HAP-1 (cell line): Measurements from ENCODE around the gene TSC22D1.
"Not testable (repeated sequence)": the region's sequence is repeated elsewhere in the genome, so short reads cannot be mapped to it uniquely, and the experiment has no call there.

ENCODE experiments used
- DNase-seq, 2 experiments: peaks; one replicate each; pipeline ENCODE4 v3.0.0-alpha.2; 2016 to 2020; ENCODE audit warnings: low spot score in 2 of 2
- H3K27me3 ChIP-seq: fragments of 250-450 bp; sonication (Bioruptor Pico); 2 replicates; pipeline ENCODE4 v1.5.1; 2020; ENCODE audit warnings: low read depth, mild to moderate bottlenecking, moderate library complexity
- H3K36me3 ChIP-seq: fragments of 250-450 bp; sonication (Bioruptor Pico); replicated peaks from 2 replicates; pipeline ENCODE4 v1.5.1; 2020; ENCODE audit warnings: mild to moderate bottlenecking
- H3K4me1 ChIP-seq: fragments of 250-450 bp; sonication (Bioruptor Pico); 2 replicates; pipeline ENCODE4 v1.5.1; 2020; ENCODE audit warnings: mild to moderate bottlenecking
- H3K4me3 ChIP-seq: fragments of 250-450 bp; sonication (Bioruptor Pico); 2 replicates; pipeline ENCODE4 v1.5.1; 2020; ENCODE audit warnings: mild to moderate bottlenecking, moderate library complexity
- H3K9me3 ChIP-seq: fragments of 250-450 bp; sonication (Bioruptor Pico); 2 replicates; pipeline ENCODE4 v1.5.1; 2020; ENCODE audit warnings: mild to moderate bottlenecking, moderate library complexity
- in situ Hi-C: fragments of 300-500 bp; cut with MboI; formaldehyde crosslinking; loops from 3 replicates; pipeline ENCODE4 v1.14.3; 2020; ENCODE audit warnings: low sequenced_read_pairs, inconsistent platforms, mixed read lengths

The TSC22D1 gene

DNA sequence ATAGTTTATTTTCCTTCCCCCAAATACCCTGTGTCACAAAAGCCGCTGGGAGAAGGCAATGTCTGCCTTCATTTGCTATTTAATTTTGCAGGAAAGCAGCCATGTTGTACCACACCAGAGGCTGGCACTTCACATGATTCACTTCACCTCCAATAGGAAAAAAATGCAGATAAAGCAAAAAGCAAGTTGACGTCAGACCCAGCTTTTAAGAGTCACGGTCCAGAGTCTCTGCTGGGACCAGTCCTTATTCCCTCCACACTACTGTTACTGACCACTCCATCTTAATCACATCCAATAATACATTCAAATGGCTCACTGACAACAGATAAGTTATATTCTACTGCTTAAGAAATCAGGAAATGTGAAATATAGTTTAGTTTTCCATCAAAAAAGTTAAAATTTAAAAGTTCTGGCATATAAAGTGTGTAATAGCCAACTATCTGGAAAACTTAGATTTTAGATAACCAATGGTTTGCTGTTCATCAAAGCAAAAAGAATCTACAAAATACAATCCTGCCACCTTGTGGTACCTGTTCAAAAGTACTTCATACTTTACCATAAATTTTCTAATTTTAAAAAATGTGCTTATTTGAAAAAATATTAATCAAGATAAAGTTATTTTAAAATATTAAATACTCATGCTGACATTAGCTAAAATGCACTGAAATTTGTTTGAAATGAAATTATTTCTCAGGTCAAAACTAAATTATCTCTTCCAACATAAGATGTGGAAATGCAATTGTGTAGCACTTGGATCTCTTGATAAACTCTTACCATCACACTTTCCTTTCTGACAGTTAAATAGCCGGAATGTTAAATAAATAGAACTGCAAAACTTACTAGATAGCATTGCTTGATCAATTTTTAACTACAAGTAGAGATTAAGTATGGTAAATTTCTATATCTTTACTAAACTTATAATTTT lies 105.2 kb downstream of the TSC22D1 start:
- DNase-seq = peak in 1 of 2 experiments; percentile 34
- Histone ChIP-seq H3K27me3 (no peaks in the 10 kb centered on the region), H3K9me3 (no peaks in the 10 kb centered on the region), H3K4me3 (no peak overlapping the region), H3K36me3 (no peaks in the 10 kb centered on the region), H3K4me1 (peaks cover 12% of the 10 kb centered on the region)
- in situ Hi-C loops = no loop called here

GRCh38 chr13:44468874-44469273 lies 107.3 kb downstream of the TSC22D1 start:
- H3K4me1 ChIP-seq = peaks cover 7% of the 10 kb centered on the region
- H3K36me3 ChIP-seq = no peaks in the 10 kb centered on the region
- no peak overlapping the region for H3K4me3 ChIP-seq
- no peaks in the 10 kb centered on the region for H3K27me3 ChIP-seq
- DNase-seq = no peak
- in situ Hi-C loops = no loop called here
- no peaks in the 10 kb centered on the region for H3K9me3 ChIP-seq

GRCh38 chr13:44465318-44465717 lies 110.8 kb downstream of the TSC22D1 start:
- H3K27me3 ChIP-seq = no peaks in the 10 kb centered on the region
- no peaks in the 10 kb centered on the region for H3K36me3 ChIP-seq
- in situ Hi-C loops = no loop called here
- H3K4me3 ChIP-seq = no peak overlapping the region
- no peaks in the 10 kb centered on the region for H3K9me3 ChIP-seq
- no peak for DNase-seq
- H3K4me1 ChIP-seq = peaks cover 21% of the 10 kb centered on the region; the same call in 1 of the 2 replicates

GRCh38 chr13:44464471-44464870 lies 111.7 kb downstream of the TSC22D1 start:
- Histone ChIP-seq H3K27me3 (no peaks in the 10 kb centered on the region), H3K4me3 (no peak overlapping the region), H3K9me3 (no peaks in the 10 kb centered on the region), H3K4me1 (peaks cover 21% of the 10 kb centered on the region; the same call in 1 of the 2 replicates), H3K36me3 (no peaks in the 10 kb centered on the region)
- DNase-seq = no peak
- in situ Hi-C loops = no loop called here

DNA sequence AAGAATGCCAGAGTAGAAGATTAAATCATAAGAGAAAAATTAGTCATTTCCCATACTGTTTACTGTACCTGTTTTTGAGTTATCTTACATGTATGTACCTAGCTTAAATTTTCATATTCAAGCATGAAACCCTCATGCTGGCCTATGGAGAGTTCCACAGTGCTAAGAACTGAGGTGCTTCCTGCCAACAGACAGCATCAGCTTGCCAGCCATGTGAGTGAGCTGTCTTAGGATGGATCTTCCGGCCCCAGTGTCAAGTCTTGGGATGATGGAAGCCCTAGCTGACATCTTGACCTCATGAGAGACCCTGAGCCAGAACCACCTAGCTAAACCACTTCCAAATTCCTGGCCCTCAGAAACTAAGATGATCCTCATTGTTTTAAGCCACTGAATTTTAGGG lies 112.4 kb downstream of the TSC22D1 start:
- H3K36me3 ChIP-seq = no peaks in the 10 kb centered on the region
- H3K4me3 ChIP-seq = no peak overlapping the region
- no peaks in the 10 kb centered on the region for H3K27me3 ChIP-seq
- in situ Hi-C loops = no loop called here
- H3K4me1 ChIP-seq = peaks cover 21% of the 10 kb centered on the region; the same call in 1 of the 2 replicates
- DNase-seq = no peak
- no peaks in the 10 kb centered on the region for H3K9me3 ChIP-seq

DNA sequence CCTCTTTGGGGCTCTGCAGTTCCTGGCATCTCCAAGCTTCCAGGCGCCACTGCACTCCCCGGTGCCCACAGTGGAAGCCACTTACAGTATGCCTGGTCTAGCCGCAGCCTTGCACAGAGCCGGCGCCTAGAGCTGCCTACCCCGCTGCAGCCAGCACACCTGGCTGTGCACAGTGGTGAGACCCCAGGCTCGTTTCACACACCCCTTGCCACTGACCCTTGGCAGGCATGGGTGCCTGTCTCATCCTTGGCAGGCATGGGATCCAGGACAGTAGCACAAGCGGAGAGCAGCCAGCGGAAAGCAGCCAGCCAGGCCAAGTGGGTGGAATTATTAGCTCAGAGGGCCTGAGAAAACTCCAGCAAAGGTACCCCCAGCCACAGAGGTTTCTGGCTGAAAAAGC lies 116.5 kb downstream of the TSC22D1 start:
- Histone ChIP-seq H3K4me3 (no peak overlapping the region), H3K36me3 (no peaks in the 10 kb centered on the region), H3K27me3 (no peaks in the 10 kb centered on the region), H3K4me1 (peaks cover 18% of the 10 kb centered on the region), H3K9me3 (no peaks in the 10 kb centered on the region)
- DNase-seq = no peak
- in situ Hi-C loops = no loop called here

DNA sequence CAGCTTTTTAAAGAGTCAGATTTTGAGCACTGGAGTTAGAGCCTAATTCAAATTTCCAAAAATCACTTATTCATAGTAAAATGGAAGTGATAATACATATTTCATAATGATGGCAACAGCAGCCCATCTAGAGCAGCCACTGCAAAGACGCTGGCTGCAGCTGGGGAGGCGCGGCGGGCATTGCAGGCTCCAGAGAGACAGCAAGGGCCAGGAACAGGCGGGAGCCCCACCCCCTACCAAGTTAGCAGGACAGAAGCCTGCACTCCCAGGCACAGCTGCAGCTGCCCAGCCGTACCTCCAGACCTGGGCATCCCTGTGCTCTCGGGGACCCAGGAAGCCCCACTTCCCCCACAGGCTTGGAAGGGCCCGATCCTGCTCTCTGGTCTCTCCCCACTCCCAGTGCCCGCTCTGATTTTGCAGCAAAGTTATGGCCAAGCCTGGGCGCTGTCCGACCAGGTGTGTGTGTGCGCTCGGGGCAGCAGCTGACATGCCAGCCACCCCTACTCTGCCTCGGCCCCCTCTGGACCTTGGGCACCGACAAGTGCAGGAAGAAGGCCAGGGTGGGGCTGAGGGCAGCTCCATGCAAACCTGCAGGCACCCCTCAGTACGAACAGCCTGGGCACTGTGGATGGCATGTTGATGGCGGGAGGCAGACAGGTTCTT lies 117.7 kb downstream of the TSC22D1 start:
- in situ Hi-C loops = no loop called here
- Histone ChIP-seq H3K27me3 (no peaks in the 10 kb centered on the region), H3K4me1 (peaks cover 16% of the 10 kb centered on the region), H3K36me3 (no peaks in the 10 kb centered on the region), H3K4me3 (no peak overlapping the region), H3K9me3 (no peaks in the 10 kb centered on the region)
- DNase-seq = no peak

DNA sequence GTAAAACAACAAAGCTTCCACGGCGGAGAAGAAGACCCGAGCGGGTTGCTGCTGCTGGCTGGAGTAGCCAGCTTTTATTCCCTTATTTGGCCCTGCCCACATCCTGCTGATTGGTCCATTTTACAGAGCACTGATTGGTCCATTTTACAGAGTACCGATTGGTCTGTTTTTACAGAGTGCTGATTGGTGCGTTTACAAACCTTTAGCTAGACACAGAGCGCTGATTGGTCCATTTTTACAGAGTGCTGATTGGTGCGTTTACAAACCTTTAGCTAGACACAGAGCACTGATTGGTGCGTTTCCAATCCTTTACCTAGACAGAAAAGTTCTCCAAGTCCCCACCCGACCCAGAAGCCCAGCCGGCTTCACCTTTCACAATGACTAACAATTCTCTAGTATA lies 119.9 kb downstream of the TSC22D1 start:
- H3K36me3 ChIP-seq, H3K4me3 ChIP-seq, H3K4me1 ChIP-seq, DNase-seq, in situ Hi-C loops, H3K27me3 ChIP-seq, H3K9me3 ChIP-seq: not testable (repeated sequence)

GRCh38 chr13:44455769-44456168 lies 120.4 kb downstream of the TSC22D1 start:
- H3K27me3 ChIP-seq = no peaks in the 10 kb centered on the region
- no peaks in the 10 kb centered on the region; the same call in 1 of the 2 replicates for H3K4me1 ChIP-seq
- no peak overlapping the region for H3K4me3 ChIP-seq
- no peak for DNase-seq
- H3K36me3 ChIP-seq = no peaks in the 10 kb centered on the region
- in situ Hi-C loops = no loop called here
- no peaks in the 10 kb centered on the region for H3K9me3 ChIP-seq

DNA sequence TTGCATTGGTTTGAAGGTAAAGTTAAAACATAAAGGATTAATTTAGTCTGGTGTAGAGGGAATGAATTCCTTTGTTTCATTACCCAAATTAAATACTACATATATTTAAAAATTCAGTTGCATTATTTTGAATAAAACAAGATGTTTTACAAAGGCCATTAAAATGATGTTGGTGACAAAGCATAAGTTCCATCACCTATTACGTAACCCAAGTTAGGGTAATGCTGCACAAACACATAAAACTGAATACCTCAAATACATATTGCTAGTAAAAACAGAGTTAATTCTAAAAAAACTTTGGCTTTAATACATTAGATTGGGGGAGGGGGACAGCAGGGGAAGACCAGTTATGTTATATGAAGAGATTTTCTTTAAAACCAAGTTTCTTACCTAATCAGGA lies 122.2 kb downstream of the TSC22D1 start:
- Histone ChIP-seq H3K36me3 (no peaks in the 10 kb centered on the region), H3K9me3 (no peaks in the 10 kb centered on the region), H3K4me1 (no peaks in the 10 kb centered on the region; the same call in 1 of the 2 replicates), H3K4me3 (no peak overlapping the region), H3K27me3 (no peaks in the 10 kb centered on the region)
- in situ Hi-C loops = no loop called here
- no peak for DNase-seq

DNA sequence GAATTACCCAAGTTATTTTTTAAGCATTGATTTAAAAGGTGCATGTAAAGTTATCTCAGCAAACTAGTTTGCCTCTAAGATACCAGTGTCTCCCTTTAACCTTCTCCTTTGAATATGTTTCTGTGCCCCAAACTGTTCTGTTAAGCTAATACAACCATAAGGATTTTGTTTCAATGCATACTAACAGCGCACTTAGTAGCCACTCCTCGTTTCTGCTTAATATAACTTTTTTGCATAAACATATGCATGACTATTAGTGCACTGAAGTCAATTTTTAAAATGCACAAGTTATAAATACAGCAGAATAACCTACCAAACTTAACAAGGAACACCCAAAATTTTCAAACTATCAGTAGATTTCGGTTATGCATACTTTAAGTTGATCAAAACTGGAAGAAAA lies 123.1 kb downstream of the TSC22D1 start:
- H3K9me3 ChIP-seq = no peaks in the 10 kb centered on the region
- in situ Hi-C loops = no loop called here
- H3K27me3 ChIP-seq = no peaks in the 10 kb centered on the region
- H3K4me1 ChIP-seq = no peaks in the 10 kb centered on the region; the same call in 1 of the 2 replicates
- DNase-seq = no peak
- H3K36me3 ChIP-seq = no peaks in the 10 kb centered on the region
- no peak overlapping the region for H3K4me3 ChIP-seq

DNA sequence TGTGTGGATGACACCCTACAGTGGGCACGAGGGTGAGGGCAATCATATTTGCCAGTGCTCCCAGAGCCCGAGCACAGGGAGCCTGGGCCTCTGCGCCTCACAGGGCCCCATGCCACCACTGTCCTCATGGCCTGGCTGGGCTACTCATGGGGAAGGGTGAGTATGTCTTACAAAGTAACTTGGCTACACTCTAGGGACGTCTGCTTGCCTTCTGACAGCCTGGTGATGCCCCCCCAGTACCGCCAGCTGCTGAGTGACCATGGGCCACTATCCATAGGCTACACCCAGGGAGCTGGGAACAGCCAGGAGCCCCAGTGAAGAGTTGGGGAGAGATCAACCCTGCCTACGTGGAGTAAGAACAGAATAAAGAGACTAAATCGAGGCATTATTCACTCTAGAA lies 123.7 kb downstream of the TSC22D1 start:
- Histone ChIP-seq H3K9me3 (no peaks in the 10 kb centered on the region), H3K27me3 (no peaks in the 10 kb centered on the region), H3K4me3 (no peak overlapping the region), H3K4me1 (no peaks in the 10 kb centered on the region; the same call in 1 of the 2 replicates), H3K36me3 (no peaks in the 10 kb centered on the region)
- in situ Hi-C loops = no loop called here
- DNase-seq = no peak

DNA sequence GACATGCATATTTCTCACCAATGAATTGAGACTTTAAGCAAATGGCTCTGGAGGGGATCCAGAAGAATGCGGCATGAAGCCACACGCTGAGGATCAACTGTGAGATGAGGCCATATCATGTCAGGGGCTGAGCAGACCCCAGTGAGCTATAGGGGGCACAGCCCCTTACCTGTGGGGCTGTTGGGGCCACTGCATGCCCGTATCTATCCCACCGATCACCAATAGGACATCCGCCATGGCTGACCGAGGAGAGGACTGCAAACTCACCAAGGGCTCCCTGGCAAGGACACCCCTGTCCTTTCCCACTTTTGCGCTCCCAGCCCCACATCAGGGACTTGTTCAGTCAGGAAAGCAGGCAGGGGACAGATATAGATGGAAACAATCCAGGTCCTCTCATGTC lies 124.5 kb downstream of the TSC22D1 start:
- no peaks in the 10 kb centered on the region for H3K9me3 ChIP-seq
- no peaks in the 10 kb centered on the region; the same call in 1 of the 2 replicates for H3K4me1 ChIP-seq
- H3K27me3 ChIP-seq = no peaks in the 10 kb centered on the region
- no peaks in the 10 kb centered on the region for H3K36me3 ChIP-seq
- DNase-seq = no peak
- H3K4me3 ChIP-seq = no peak overlapping the region
- in situ Hi-C loops = no loop called here

DNA sequence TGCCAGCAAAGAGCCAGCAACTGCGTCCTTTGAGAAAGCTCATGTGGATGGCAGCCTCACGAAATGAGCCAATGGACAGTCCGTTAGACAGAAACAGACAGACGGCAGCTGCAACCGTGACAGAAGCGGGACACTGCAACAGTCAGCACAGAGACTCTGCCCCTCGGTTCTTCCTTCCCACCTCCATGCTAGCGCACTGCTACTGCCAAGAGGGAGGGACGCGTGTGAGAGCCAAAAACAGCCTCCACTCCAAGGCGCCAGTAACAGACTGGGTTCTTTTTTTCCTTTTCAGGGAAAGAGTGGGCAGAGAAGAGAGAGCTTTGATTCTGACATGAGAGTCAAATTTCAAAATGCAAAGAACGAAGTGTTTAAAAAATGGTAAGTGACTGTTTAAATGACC lies 125.0 kb downstream of the TSC22D1 start:
- Histone ChIP-seq H3K4me1 (no peaks in the 10 kb centered on the region; the same call in 1 of the 2 replicates), H3K27me3 (no peaks in the 10 kb centered on the region), H3K9me3 (no peaks in the 10 kb centered on the region), H3K4me3 (no peak overlapping the region), H3K36me3 (no peaks in the 10 kb centered on the region)
- in situ Hi-C loops = no loop called here
- no peak for DNase-seq
